A673 (cell line): ENCODE data around the gene ALDOB. TPM values are rescaled to one million over a fixed set of nuclear protein-coding genes. Genes with fewer than 3 reads are reported as not detected.

Source experiments
- BruUV-seq: library from RNA; stranded (reverse); fragments of 400-500 nt; replicated peaks from 2 replicates; lab custom pipeline; 2021; lab: Mats Ljungman, UMichigan
- CTCF ChIA-PET: fragments of 300-600 bp; sonication (Branson Sonifier 250); formaldehyde crosslinking; loops from one replicate; lab custom pipeline; 2022; ENCODE audit warnings: antibody characterized with exemption; lab: Charles Lee
- POLR2A ChIA-PET: fragments of 300-600 bp; sonication (Branson Sonifier 250); formaldehyde crosslinking; loops from one replicate; lab custom pipeline; 2022; ENCODE audit warnings: antibody characterized with exemption; ENCODE audit not compliant: low non-redundant PET; lab: Charles Lee
- DNase-seq: peaks from one replicate; pipeline ENCODE4 v3.0.0-alpha.2; 2015; ENCODE audit warnings: low spot score
- H3K27ac ChIP-seq: fragments of 200-600 bp; sonication (generic); 2 replicates; pipeline ENCODE4 v1.5.1; 2016; ENCODE audit warnings: mixed run types, low read depth, mild to moderate bottlenecking, mixed read lengths, antibody characterized with exemption, low read length; ENCODE audit not compliant: poor library complexity, severe bottlenecking
- H3K27me3 ChIP-seq: fragments of 200-600 bp; sonication (generic); replicated peaks from 2 replicates; pipeline ENCODE4 v1.6.1; 2017; ENCODE audit warnings: mixed run types, low read depth, mild to moderate bottlenecking, mixed read lengths, antibody characterized with exemption, low read length; ENCODE audit not compliant: insufficient read depth, poor library complexity
- H3K36me3 ChIP-seq: fragments of 200-600 bp; sonication (generic); 2 replicates; pipeline ENCODE4 v1.6.1; 2016; ENCODE audit warnings: mixed run types, mild to moderate bottlenecking, mixed read lengths, antibody characterized with exemption, low read length; ENCODE audit not compliant: insufficient read depth, poor library complexity, severe bottlenecking
- H3K4me1 ChIP-seq: fragments of 200-600 bp; sonication (generic); 2 replicates; pipeline ENCODE4 v1.6.1; 2017; ENCODE audit warnings: mixed run types, mild to moderate bottlenecking, mixed read lengths, antibody characterized with exemption, low read length; ENCODE audit not compliant: insufficient read depth, poor library complexity, severe bottlenecking
- H3K4me3 ChIP-seq: fragments of 200-600 bp; sonication (generic); 2 replicates; pipeline ENCODE4 v1.5.1; 2016; ENCODE audit warnings: low read depth, mixed run types, mild to moderate bottlenecking, mixed read lengths, low read length; ENCODE audit not compliant: poor library complexity, severe bottlenecking
- H3K9me3 ChIP-seq: fragments of 200-600 bp; sonication (generic); 2 replicates; pipeline ENCODE4 v1.6.1; 2016; ENCODE audit warnings: mixed run types, low read depth, mild to moderate bottlenecking, mixed read lengths, antibody characterized with exemption, low read length; ENCODE audit not compliant: poor library complexity, severe bottlenecking
- EZH2 ChIP-seq: fragments of 200-600 bp; sonication (generic); IDR thresholded peaks from 2 replicates; pipeline ENCODE4 v1.6.1; 2017; ENCODE audit warnings: borderline replicate concordance, low read depth, mild to moderate bottlenecking, mixed read lengths, antibody characterized with exemption, low read length; ENCODE audit not compliant: poor library complexity, severe bottlenecking
- intact Hi-C: fragments of 100-400 bp; cut with micrococcal nuclease; formaldehyde crosslinking; loops from one replicate; pipeline ENCODE4 v1.10.0; 2022; ENCODE audit not compliant: unreplicated experiment
- total RNA-seq: library from RNA; stranded (reverse); gene quantifications from 2 replicates; pipeline ENCODE4 v1.2.3, GENCODE V29; 2021
- TF ChIP-seq, protein P1 (sequence below): fragments of 300-800, 200-600 bp; sonication (generic); conservative IDR thresholded peaks from 2 replicates; pipeline ENCODE4 v1.5.1; 2017; ENCODE audit warnings: low read depth, mild to moderate bottlenecking, antibody characterized with exemption, low read length, moderate library complexity, mixed read lengths

Gene ALDOB
- total RNA-seq, 1 experiment from 2014 or later: not detected

DNA sequence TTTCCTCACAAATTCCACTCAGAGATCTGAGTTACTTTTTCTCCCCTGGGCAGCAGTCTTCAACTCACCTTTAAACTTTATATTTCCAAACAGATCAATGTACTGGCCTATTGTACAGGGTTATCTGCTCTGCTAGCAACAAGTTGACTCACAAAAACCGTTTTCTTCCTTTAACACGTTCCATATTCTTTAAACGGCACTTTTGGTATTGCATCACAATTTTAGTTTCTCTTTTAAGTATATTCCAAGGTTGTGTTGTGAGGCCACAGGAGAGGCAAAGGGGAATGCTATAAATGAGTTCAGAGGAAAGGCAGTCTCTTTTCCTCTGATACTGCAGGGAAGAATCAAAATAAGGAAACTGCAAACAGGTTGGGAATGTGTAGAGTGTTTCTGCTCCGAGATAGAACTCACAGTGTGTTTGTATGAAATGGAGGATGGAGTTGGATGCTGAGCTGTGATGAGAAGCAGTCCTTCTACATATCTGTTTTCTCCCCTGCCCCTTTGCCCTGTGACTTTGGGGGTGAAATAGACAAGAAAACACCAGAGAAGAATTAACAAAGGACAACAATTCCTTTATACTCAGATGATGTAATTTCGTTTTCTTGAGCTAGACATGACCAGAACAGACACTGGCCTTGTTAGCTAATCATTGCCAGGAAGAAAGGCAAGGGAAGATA, 9.9 kb upstream of the ALDOB start:
- intact Hi-C loops: no loop called here
- Histone ChIP-seq H3K27me3 (peaks cover 60% of the 10 kb centered on the region), H3K4me3 (no peak overlapping the region), H3K4me1 (no peaks in the 10 kb centered on the region), H3K9me3 (no peaks in the 10 kb centered on the region), H3K36me3 (no peaks in the 10 kb centered on the region), H3K27ac (no peak overlapping the region)
- CTCF ChIA-PET: no interaction called here
- no peak for DNase-seq
- no TSS peak for BruUV-seq
- TF ChIP-seq EZH2: no peak
- TF ChIP-seq, protein P1, sequence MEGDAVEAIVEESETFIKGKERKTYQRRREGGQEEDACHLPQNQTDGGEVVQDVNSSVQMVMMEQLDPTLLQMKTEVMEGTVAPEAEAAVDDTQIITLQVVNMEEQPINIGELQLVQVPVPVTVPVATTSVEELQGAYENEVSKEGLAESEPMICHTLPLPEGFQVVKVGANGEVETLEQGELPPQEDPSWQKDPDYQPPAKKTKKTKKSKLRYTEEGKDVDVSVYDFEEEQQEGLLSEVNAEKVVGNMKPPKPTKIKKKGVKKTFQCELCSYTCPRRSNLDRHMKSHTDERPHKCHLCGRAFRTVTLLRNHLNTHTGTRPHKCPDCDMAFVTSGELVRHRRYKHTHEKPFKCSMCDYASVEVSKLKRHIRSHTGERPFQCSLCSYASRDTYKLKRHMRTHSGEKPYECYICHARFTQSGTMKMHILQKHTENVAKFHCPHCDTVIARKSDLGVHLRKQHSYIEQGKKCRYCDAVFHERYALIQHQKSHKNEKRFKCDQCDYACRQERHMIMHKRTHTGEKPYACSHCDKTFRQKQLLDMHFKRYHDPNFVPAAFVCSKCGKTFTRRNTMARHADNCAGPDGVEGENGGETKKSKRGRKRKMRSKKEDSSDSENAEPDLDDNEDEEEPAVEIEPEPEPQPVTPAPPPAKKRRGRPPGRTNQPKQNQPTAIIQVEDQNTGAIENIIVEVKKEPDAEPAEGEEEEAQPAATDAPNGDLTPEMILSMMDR: no peak
- POLR2A ChIA-PET: no interaction called here

DNA sequence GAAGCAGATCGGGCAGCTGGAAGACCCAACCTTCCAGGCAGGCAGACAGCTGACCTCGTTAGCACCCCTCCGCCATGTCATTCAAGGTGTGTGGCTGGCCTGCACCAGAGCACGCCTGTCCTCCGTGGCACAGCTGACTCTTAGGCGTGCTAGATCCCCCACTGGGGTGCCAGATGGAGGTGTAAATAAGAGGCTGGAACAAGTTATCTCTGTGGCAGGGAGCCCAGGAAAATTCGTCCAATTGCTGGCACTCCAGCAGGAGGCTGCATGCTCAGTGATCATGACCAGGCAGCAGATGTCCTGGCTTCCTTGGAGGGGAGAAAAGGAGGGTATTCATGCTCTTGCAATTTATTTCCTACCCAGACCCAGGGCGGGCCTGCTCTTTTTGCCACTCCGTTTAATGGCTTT, 7.8 kb upstream of the ALDOB start:
- no peak for DNase-seq
- no peaks in the 10 kb centered on the region for H3K36me3 ChIP-seq
- no peaks in the 10 kb centered on the region for H3K4me1 ChIP-seq
- BruUV-seq: no TSS peak
- TF ChIP-seq, protein P1: no peak
- TF ChIP-seq EZH2: no peak
- CTCF ChIA-PET: no interaction called here
- H3K4me3 ChIP-seq: no peak overlapping the region
- H3K9me3 ChIP-seq: no peaks in the 10 kb centered on the region
- peaks cover 49% of the 10 kb centered on the region for H3K27me3 ChIP-seq
- intact Hi-C loops: no loop called here
- POLR2A ChIA-PET: no interaction called here
- no peak overlapping the region for H3K27ac ChIP-seq

DNA sequence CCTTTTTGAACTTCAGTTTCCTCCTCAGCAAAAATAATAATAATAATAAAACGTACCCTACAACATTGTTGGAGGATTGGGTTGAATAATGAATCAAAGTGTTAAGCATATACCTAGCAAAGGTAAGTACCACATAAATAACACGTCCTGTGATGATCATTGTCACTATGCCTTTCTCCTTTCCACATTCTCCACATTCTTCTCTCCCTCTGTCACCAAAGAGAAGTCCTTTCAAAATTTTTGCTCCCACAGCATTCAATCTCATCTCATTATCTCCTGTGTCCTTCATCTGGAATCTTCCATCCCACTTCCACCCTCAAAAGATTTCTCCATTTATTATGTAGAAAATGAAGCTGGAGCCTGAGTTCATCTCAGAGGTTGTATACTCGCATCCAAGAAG, 7.2 kb upstream of the ALDOB start:
- ChIA-PET POLR2A (no interaction called here), CTCF (no interaction called here)
- intact Hi-C loops: no loop called here
- Histone ChIP-seq H3K4me1 (no peaks in the 10 kb centered on the region), H3K4me3 (no peak overlapping the region), H3K9me3 (no peaks in the 10 kb centered on the region), H3K27ac (no peak overlapping the region), H3K27me3 (peaks cover 45% of the 10 kb centered on the region), H3K36me3 (no peaks in the 10 kb centered on the region)
- DNase-seq: no peak
- TF ChIP-seq EZH2: no peak
- TF ChIP-seq, protein P1: no peak
- no TSS peak for BruUV-seq
